Measurements from ENCODE around the gene LRRC27. TPM values are rescaled to one million over a fixed set of nuclear protein-coding genes. Genes with fewer than 3 reads are reported as not detected.
"Not testable (repeated sequence)": the region's sequence is repeated elsewhere in the genome, so short reads cannot be mapped to it uniquely, and the experiment has no call there.

LRRC27 gene
- total RNA-seq, 4 donors from 2014 or later, result 1.5 to 5.3 (median 2.4) TPM

- intact Hi-C loops (cut with DNase I), result no loop called here
- TF ChIP-seq CTCF (IDR thresholded peaks at IDR 0.05) (no peak), POLR2A (IDR thresholded peaks at IDR 0.05) (no peak)
- DNase-seq, result no peak
- Histone ChIP-seq H3K27me3 (no peaks in the 10 kb centered on the region), H3K4me3 (no peak overlapping the region), H3K9me3 (no peaks in the 10 kb centered on the region), H3K27ac (no peak overlapping the region), H3K36me3 (no peaks in the 10 kb centered on the region), H3K4me1 (peaks cover 0 to 10% (median 9%) of the 10 kb centered on the region in 3 donors)
- WGBS, 2 donors, result 67 to 77% methylated on average over 5 of the region's 5 CpGs
Measured at GRCh38 chr10:132316133-132316532, 15.9 kb upstream of the LRRC27 start.

DNA sequence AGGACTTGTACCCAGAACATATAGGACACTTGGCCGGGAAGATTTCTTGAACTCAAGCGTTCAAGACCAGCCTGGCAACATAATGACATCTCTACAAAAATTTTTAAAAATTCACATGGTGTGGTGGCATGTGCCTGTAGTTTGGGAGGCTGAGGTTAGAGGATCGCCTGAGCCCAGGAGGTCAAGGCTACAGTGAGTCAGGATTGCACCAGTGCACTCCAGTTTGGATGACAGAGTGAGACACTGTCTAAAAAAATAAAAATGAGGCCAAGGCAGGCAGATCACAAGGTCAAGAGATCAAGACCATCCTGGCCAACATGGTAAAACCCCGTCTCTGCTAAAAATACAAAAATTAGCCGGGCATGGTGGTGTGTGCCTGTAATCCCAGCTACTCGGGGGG is 14.5 kb upstream of the LRRC27 start:
- H3K36me3 ChIP-seq; H3K27ac ChIP-seq; H3K9me3 ChIP-seq; intact Hi-C loops (cut with DNase I); H3K4me1 ChIP-seq; H3K27me3 ChIP-seq; DNase-seq; H3K4me3 ChIP-seq: not testable (repeated sequence)
- 84 to 95% methylated on average over 5 to 6 of the region's 6 CpGs for WGBS, 2 donors

DNA sequence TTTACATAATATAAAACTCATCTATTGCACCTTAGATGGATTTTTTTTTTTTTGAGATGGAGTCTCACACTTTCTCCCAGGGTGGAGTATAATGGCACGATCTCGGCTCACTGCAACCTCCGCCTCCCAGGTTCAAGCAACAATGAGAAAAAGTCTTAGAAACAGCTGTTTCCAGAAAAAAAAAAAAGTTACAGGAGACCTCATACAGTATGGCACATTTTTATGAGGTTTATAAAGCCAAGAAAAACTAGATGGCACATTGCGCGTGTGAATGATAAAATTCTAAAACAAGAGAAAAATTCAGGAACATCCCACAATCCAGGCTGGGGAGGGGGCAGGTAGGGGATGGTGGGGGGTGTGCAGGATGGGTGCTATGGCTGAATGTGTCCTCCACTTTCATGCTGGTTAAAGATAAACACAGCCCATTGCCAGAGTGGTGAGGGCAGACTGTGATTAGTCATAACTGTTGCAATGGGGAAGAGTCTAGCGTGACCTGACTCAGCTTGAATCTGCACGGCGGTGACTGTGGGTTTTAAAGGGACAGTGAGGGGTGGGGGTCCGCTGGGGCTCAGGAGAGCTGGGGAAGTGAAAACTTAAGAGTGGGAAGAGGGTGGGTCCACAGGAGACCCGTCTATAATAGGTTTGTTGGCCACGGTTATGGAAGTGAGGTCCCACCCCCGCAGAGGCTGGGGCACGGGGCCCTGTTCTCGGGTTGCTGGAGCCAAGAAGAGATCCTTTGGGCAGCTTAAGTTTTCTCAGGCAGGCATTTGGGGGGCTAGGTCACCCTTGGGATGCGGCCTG is 11.9 kb upstream of the LRRC27 start:
- Histone ChIP-seq H3K9me3 (no peaks in the 10 kb centered on the region), H3K4me3 (peak overlapping the region in 1 of 4 donors; percentile 5), H3K4me1 (peaks cover 0 to 10% (median 9%) of the 10 kb centered on the region in 3 donors), H3K36me3 (peaks cover 0 to 2% (median 0%) of the 10 kb centered on the region in 3 donors), H3K27me3 (no peaks in the 10 kb centered on the region), H3K27ac (peak overlapping the region in 1 of 4 donors; percentile 4)
- DNase-seq, result no peak
- TF ChIP-seq POLR2A (IDR thresholded peaks at IDR 0.05) (no peak), CTCF (IDR thresholded peaks at IDR 0.05) (no peak)
- WGBS, 2 donors, result 41 to 44% methylated on average over 15 of the region's 15 CpGs
- intact Hi-C loops (cut with DNase I), result no loop called here

DNA sequence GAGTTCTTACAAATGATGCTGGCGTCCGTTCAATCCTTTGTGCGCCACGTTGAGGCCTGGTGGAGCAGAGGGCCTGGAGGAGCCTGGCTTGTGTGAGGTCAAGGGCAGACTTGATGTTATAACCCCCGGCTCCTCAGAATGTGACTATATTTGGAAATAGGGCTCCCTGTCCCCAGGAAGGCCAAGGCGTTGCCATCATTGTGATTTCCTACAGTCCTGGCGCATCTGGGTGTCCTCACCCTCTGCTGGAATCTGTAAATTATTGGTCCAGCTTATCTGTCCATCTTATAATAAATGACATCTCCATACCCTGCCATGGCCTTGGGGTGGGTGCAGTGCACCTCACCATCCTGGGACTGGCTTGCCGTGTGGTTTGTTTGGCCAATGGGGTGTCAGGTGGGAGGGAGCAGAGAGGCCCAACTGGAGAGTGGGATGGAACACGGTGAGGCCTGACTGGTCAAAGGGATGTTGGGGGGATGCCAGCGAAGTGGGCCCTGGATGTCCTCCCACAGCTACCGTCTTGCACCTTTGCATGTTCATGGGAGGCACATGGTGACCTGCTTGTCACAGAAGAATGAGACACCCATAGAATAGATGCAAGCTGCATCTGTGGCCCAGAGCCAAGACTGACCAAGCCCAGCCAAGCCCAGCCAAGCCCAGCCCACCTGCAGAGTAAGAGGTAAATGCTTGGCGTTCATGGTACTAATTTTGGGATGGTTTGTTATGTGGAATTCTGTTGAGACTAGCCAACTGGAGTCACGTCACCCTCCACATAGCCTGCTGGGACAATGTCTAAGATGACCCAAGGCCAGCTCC is 11.1 kb upstream of the LRRC27 start:
- H3K27ac ChIP-seq, result peak overlapping the region in 1 of 4 donors; percentile 4
- peaks cover 0 to 10% (median 9%) of the 10 kb centered on the region in 3 donors for H3K4me1 ChIP-seq
- TF ChIP-seq POLR2A (IDR thresholded peaks at IDR 0.05), result no peak
- no peak for TF ChIP-seq CTCF (IDR thresholded peaks at IDR 0.05)
- DNase-seq, result no peak
- H3K36me3 ChIP-seq, result peaks cover 0 to 7% (median 0%) of the 10 kb centered on the region in 3 donors
- 76 to 86% methylated on average over 7 to 9 of the region's 13 CpGs for WGBS, 2 donors
- H3K9me3 ChIP-seq, result no peaks in the 10 kb centered on the region
- H3K4me3 ChIP-seq, result peak overlapping the region in 1 of 4 donors; percentile 5
- no peaks in the 10 kb centered on the region for H3K27me3 ChIP-seq
- intact Hi-C loops (cut with DNase I), result no loop called here

- Histone ChIP-seq H3K4me1 (peaks cover 0 to 10% (median 9%) of the 10 kb centered on the region in 3 donors), H3K27ac (no peak overlapping the region), H3K9me3 (no peaks in the 10 kb centered on the region), H3K27me3 (no peaks in the 10 kb centered on the region), H3K36me3 (peaks cover 0 to 7% (median 0%) of the 10 kb centered on the region in 3 donors), H3K4me3 (no peak overlapping the region)
- 90 to 97% methylated on average over 6 of the region's 10 CpGs for WGBS, 2 donors
- no peak for TF ChIP-seq POLR2A (IDR thresholded peaks at IDR 0.05)
- no peak for TF ChIP-seq CTCF (IDR thresholded peaks at IDR 0.05)
- intact Hi-C loops (cut with DNase I), result no loop called here
- DNase-seq, result no peak
Measured at GRCh38 chr10:132321726-132322125, 10.3 kb upstream of the LRRC27 start.

Measured in esophagus squamous epithelium (tissue), 5 donors.